Measurements from ENCODE around the gene TMTC4. TPM values are rescaled to one million over a fixed set of nuclear protein-coding genes. Genes with fewer than 3 reads are reported as not detected.

The TMTC4 gene
- total and polyA plus RNA-seq, 2 of the 4 experiments (the other 2 are of a cell fraction): 8.4 to 14.3 TPM

DNA sequence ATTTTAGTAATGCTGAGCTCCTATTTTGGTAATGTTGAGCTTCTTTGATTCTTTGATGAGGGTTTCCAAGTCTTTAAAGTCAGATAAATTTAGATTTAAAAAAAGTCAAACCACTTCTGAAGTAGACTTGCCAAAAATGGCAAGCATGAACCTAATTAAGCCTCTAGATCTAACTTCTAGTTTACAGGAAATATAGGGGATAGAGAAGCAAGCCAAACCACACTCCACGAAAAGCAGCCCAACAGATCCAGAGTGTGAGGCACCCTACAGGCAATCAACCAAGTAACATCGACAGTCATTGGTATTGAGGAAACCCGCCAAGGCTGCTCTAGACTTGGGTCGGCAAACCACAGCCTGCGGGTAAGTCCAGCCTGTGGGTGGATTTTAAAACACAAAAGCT is 89.7 kb downstream of the TMTC4 start (continued):
- TF ChIP-seq RCOR1 (IDR thresholded peaks at IDR 0.05; ENCODE audit: insufficient replicate concordance, low read length) (no peak), CEBPB (IDR thresholded peaks at IDR 0.05; ENCODE audit: low read depth, low read length) (no peak), NFE2L2 (IDR thresholded peaks at IDR 0.05; ENCODE audit: low read depth, low read length) (no peak)
- TF ChIP-seq, protein P1, sequence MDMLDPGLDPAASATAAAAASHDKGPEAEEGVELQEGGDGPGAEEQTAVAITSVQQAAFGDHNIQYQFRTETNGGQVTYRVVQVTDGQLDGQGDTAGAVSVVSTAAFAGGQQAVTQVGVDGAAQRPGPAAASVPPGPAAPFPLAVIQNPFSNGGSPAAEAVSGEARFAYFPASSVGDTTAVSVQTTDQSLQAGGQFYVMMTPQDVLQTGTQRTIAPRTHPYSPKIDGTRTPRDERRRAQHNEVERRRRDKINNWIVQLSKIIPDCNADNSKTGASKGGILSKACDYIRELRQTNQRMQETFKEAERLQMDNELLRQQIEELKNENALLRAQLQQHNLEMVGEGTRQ (IDR thresholded peaks at IDR 0.05; ENCODE audit: low read depth, low read length): no peak

GRCh38 chr13:100581504-100581903 is 93.1 kb downstream of the TMTC4 start:
- ATAC-seq (ENCODE audit: low read depth) (no peak), DNase-seq (no peak)
- peaks cover 3% of the 10 kb centered on the region; the same call in 1 of the 2 replicates for H3K36me3 ChIP-seq (ENCODE audit: control insufficient read depth, insufficient read depth, low read length)
- in situ Hi-C loops (cut with MboI; ENCODE audit: low sequenced_read_pairs): no loop called here
- intact Hi-C loops (cut with micrococcal nuclease): no loop called here
- H2AK5ac ChIP-seq (ENCODE audit: low read depth, low read length): no peak overlapping the region
- H4K8ac ChIP-seq (ENCODE audit: low read depth in 2 of 2, low read length in 2 of 2): no peak overlapping the region
- no peaks in the 10 kb centered on the region for H3K9me1 ChIP-seq (ENCODE audit: insufficient read depth, low read length)
- no peaks in the 10 kb centered on the region for H3K79me1 ChIP-seq (ENCODE audit: low read depth in 1 of 2, low read length in 2 of 2)
- no peak overlapping the region for H3K4ac ChIP-seq (ENCODE audit: low read depth, low read length)
- H3K56ac ChIP-seq (ENCODE audit: extremely low read depth, insufficient read depth, low read length): no peak overlapping the region
- no peak overlapping the region for H3K4me3 ChIP-seq (ENCODE audit: insufficient read depth, low read depth, low read length)
- no peak overlapping the region for H2AK9ac ChIP-seq (replicated peaks; ENCODE audit: low read depth, low read length, poor library complexity)
- no peak overlapping the region for H2AFZ ChIP-seq (replicated peaks; ENCODE audit: low read length, poor library complexity)
- dilution Hi-C loops (cut with HindIII; ENCODE audit: low sequenced_read_pairs, unreplicated experiment): no loop called here
- no peaks in the 10 kb centered on the region for H3K9me3 ChIP-seq (ENCODE audit: control insufficient read depth, insufficient read depth, low read length)
- no peaks in the 10 kb centered on the region for H4K20me1 ChIP-seq (ENCODE audit: insufficient read depth, low read length)
- H4K91ac ChIP-seq (ENCODE audit: insufficient read depth, low read depth, low read length): no peak overlapping the region
- POLR2A ChIA-PET (ENCODE audit: unreplicated experiment): no interaction called here
- H3K27me3 ChIP-seq (ENCODE audit: control insufficient read depth, insufficient read depth, low read length): no peaks in the 10 kb centered on the region
- H3K27ac ChIP-seq (ENCODE audit: insufficient read depth, low read length): no peak overlapping the region
- H2BK15ac ChIP-seq (ENCODE audit: low read depth, low read length): no peak overlapping the region
- no peak overlapping the region for H4K5ac ChIP-seq (ENCODE audit: low read depth, low read length)
- H2BK20ac ChIP-seq (ENCODE audit: low read depth, low read length): no peak overlapping the region
- no peaks in the 10 kb centered on the region for H3K4me1 ChIP-seq (ENCODE audit: control insufficient read depth, insufficient read depth, low read length)
- CTCF ChIA-PET: no interaction called here
- H3K18ac ChIP-seq (ENCODE audit: low read depth, low read length): no peak overlapping the region
- no peak overlapping the region for H3K9ac ChIP-seq (ENCODE audit: low read depth, low read length)
- H2BK5ac ChIP-seq (ENCODE audit: low read depth, low read length, poor library complexity, severe bottlenecking): no peak overlapping the region
- H3K14ac ChIP-seq (replicated peaks; ENCODE audit: low read depth, low read length): no peak overlapping the region
- no TSS peak for BruUV-seq (replicated peaks)
- WGBS, 2 experiments (ENCODE audit: extremely low coverage in 2 of 2, insufficient read length in 1 of 2): no CpG with 5 or more reads among the region's 2 CpGs
- no peak overlapping the region for H3K23ac ChIP-seq (ENCODE audit: low read depth, low read length)
- H2BK120ac ChIP-seq (ENCODE audit: low read depth, low read length): no peak overlapping the region
- H3K4me2 ChIP-seq (ENCODE audit: low read depth, low read length): no peak overlapping the region
- TF ChIP-seq CTCF (conservative IDR thresholded peaks at IDR 0.05; ENCODE audit: low read depth, low read length): no peak
- no peak for TF ChIP-seq MAFK (IDR thresholded peaks at IDR 0.05; ENCODE audit: low read depth, low read length)
- TF ChIP-seq NFE2L2 (IDR thresholded peaks at IDR 0.05; ENCODE audit: low read depth, low read length): no peak
- no peak for TF ChIP-seq CEBPB (IDR thresholded peaks at IDR 0.05; ENCODE audit: low read depth, low read length)
- TF ChIP-seq RAD21 (IDR thresholded peaks at IDR 0.05; ENCODE audit: low read length): no peak
- TF ChIP-seq BHLHE40 (IDR thresholded peaks at IDR 0.05; ENCODE audit: low read depth, low read length): no peak
- TF ChIP-seq, protein P2, sequence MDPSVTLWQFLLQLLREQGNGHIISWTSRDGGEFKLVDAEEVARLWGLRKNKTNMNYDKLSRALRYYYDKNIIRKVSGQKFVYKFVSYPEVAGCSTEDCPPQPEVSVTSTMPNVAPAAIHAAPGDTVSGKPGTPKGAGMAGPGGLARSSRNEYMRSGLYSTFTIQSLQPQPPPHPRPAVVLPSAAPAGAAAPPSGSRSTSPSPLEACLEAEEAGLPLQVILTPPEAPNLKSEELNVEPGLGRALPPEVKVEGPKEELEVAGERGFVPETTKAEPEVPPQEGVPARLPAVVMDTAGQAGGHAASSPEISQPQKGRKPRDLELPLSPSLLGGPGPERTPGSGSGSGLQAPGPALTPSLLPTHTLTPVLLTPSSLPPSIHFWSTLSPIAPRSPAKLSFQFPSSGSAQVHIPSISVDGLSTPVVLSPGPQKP (IDR thresholded peaks at IDR 0.05; ENCODE audit: borderline replicate concordance, low read depth, low read length): no peak
- no peak for TF ChIP-seq RCOR1 (IDR thresholded peaks at IDR 0.05; ENCODE audit: insufficient replicate concordance, low read length)
- TF ChIP-seq, protein P1 (IDR thresholded peaks at IDR 0.05; ENCODE audit: low read depth, low read length): no peak
- TF ChIP-seq CHD1 (IDR thresholded peaks at IDR 0.05; ENCODE audit: low read depth, low read length): no peak
- no peak for TF ChIP-seq FOS (IDR thresholded peaks at IDR 0.05; ENCODE audit: low read depth, low read length)
- no peak for TF ChIP-seq MAZ (IDR thresholded peaks at IDR 0.05; ENCODE audit: borderline replicate concordance, low read depth, low read length)

All from IMR-90 (cell line).